H7 (cell line): Measurements from ENCODE around the gene CAMKK1. TPM values are rescaled to one million over a fixed set of nuclear protein-coding genes. Genes with fewer than 3 reads are reported as not detected.
"Not testable (repeated sequence)": the region's sequence is repeated elsewhere in the genome, so short reads cannot be mapped to it uniquely, and the experiment has no call there.

Experiments
- DNase-seq: peaks from one replicate; pipeline ENCODE4 v3.0.0; 2012
- H3K27me3 ChIP-seq: 2 replicates; pipeline ENCODE4 v1.6.0; 2011; ENCODE audit warnings: mild to moderate bottlenecking, low read length; ENCODE audit not compliant: control insufficient read depth, insufficient read depth
- H3K36me3 ChIP-seq: replicated peaks from 2 replicates; pipeline ENCODE4 v1.5.1; 2011; ENCODE audit warnings: low read length; ENCODE audit not compliant: control insufficient read depth, insufficient read depth
- H3K4me3 ChIP-seq: 2 replicates; pipeline ENCODE4 v1.5.1; 2011; ENCODE audit warnings: low read depth, mild to moderate bottlenecking, control low read depth, low read length, moderate library complexity; ENCODE audit not compliant: insufficient read depth
- total RNA-seq: library from RNA; depleted of rRNA; stranded (reverse); fragments of >200 nt; shearing (Covaris generic); gene quantifications from 2 replicates; pipeline ENCODE4 v1.2.3, GENCODE V29; 2014

The CAMKK1 gene
- total RNA-seq, 1 experiment from 2014 or later, result 6.0 TPM

- no peak overlapping the region for H3K4me3 ChIP-seq
- no peak for DNase-seq
- no peaks in the 10 kb centered on the region for H3K27me3 ChIP-seq
- H3K36me3 ChIP-seq, result peaks cover 4% of the 10 kb centered on the region
These were observed 28.3 kb downstream of the CAMKK1 start for GRCh38 chr17:3864534-3864933.

GRCh38 chr17:3861761-3862681, 30.8 kb downstream of the CAMKK1 start:
- no peaks in the 10 kb centered on the region for H3K27me3 ChIP-seq
- no peak overlapping the region for H3K4me3 ChIP-seq
- DNase-seq, result no peak
- H3K36me3 ChIP-seq, result peaks cover 4% of the 10 kb centered on the region

GRCh38 chr17:3860939-3861700, 31.7 kb downstream of the CAMKK1 start:
- DNase-seq, result no peak

GRCh38 chr17:3859940-3860339, 32.9 kb downstream of the CAMKK1 start:
- DNase-seq, result peak; percentile 43
- Histone ChIP-seq H3K27me3 (no peaks in the 10 kb centered on the region), H3K4me3 (no peak overlapping the region), H3K36me3 (peaks cover 4% of the 10 kb centered on the region)

More at GRCh38 chr17:3860939-3861700, 31.7 kb downstream of the CAMKK1 start:
- Histone ChIP-seq H3K4me3 (no peak overlapping the region), H3K27me3 (no peaks in the 10 kb centered on the region), H3K36me3 (peaks cover 4% of the 10 kb centered on the region)

- H3K27me3 ChIP-seq, result no peaks in the 10 kb centered on the region
- H3K36me3 ChIP-seq, result peaks cover 4% of the 10 kb centered on the region
- H3K4me3 ChIP-seq, result no peak overlapping the region
- peak; percentile 60 for DNase-seq
These were observed 35.4 kb downstream of the CAMKK1 start for GRCh38 chr17:3857261-3858105.

GRCh38 chr17:3854204-3854603, 38.6 kb downstream of the CAMKK1 start:
- not testable (repeated sequence) for H3K4me3 ChIP-seq, DNase-seq, H3K27me3 ChIP-seq, H3K36me3 ChIP-seq

- no peaks in the 10 kb centered on the region for H3K36me3 ChIP-seq
- no peaks in the 10 kb centered on the region for H3K27me3 ChIP-seq
- no peak overlapping the region for H3K4me3 ChIP-seq
- DNase-seq, result no peak
These were observed 40.3 kb downstream of the CAMKK1 start for GRCh38 chr17:3852561-3852960.

- Histone ChIP-seq H3K27me3 (no peaks in the 10 kb centered on the region), H3K4me3 (no peak overlapping the region), H3K36me3 (no peaks in the 10 kb centered on the region)
- DNase-seq, result no peak
These were observed 41.3 kb downstream of the CAMKK1 start for GRCh38 chr17:3851461-3852100.

- no peak for DNase-seq
- no peak overlapping the region for H3K4me3 ChIP-seq
- no peaks in the 10 kb centered on the region for H3K27me3 ChIP-seq
- peaks cover 2% of the 10 kb centered on the region for H3K36me3 ChIP-seq
These were observed 44.5 kb downstream of the CAMKK1 start for GRCh38 chr17:3848229-3848835.

GRCh38 chr17:3847165-3847670, 45.6 kb downstream of the CAMKK1 start:
- Histone ChIP-seq H3K36me3 (peaks cover 4% of the 10 kb centered on the region), H3K27me3 (no peaks in the 10 kb centered on the region), H3K4me3 (no peak overlapping the region)
- no peak for DNase-seq

GRCh38 chr17:3846437-3847164, 46.3 kb downstream of the CAMKK1 start:
- DNase-seq, result no peak
- no peaks in the 10 kb centered on the region for H3K27me3 ChIP-seq
- H3K4me3 ChIP-seq, result no peak overlapping the region
- peaks cover 4% of the 10 kb centered on the region for H3K36me3 ChIP-seq

- DNase-seq, result peak; percentile 99
- Histone ChIP-seq H3K4me3 (peak within 1 kb of the TSS; percentile 86), H3K27me3 (no peaks in the 10 kb centered on the region), H3K36me3 (peaks cover 4% of the 10 kb centered on the region)
These were observed 47.0 kb downstream of the CAMKK1 start, which contains the start of gene NCBP3 for GRCh38 chr17:3845621-3846436. TSS of gene NCBP3 (minus strand) at chr17:3846246. CDS start at chr17:3846223, 23 bp downstream.
